NCI-H1694 (cell line): ENCODE measurements around the gene ZNF594.
"Not testable (repeated sequence)": the region's sequence is repeated elsewhere in the genome, so short reads cannot be mapped to it uniquely, and the experiment has no call there.

ENCODE experiments used
- DNase-seq: peaks from one replicate; lab custom pipeline; 2025; lab: John Stamatoyannopoulos, UW

The ZNF594 gene

GRCh38 chr17:5136580-5137412 is 54.9 kb downstream of the ZNF594 start:
- not testable (repeated sequence) for DNase-seq

DNA sequence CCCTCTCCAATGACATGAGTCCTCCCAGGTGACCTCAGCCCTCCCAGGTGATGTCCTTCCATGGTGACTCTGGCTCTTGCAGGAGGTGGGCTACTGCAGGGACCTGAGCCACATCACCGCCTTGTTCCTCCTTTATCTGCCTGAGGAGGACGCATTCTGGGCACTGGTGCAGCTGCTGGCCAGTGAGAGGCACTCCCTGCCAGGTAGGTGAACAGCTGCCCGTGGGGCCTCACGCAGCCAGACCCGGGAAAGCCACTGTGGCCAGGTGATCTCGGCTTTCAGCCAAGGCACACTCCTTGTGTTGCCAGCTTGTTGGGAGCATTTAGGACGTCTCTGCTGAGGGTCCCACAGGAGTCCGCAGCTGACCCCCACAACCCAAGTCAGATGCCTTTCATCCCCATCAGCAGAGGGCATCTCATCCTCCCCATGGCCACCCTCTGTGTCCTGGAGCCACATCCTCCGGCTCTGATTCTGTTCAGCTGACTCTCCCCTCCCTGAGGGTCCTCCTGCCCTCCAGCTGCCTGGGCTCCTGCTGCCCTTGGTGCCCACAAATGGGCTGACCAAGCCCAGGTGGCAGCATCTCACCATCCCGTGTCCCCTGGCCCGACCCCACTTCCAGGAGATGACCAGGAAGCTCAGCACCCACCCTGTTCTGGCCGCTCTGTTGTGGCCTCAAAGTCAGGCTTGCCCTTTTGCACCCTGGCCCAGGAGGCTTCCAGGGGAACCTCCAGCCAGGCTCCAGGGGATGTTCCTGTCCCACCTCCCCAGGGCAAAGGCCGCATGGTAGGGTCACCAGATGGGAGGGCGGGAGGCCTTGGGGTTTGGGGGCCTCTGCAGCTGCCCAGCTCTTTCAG is 55.7 kb downstream of the ZNF594 start:
- no peak for DNase-seq

DNA sequence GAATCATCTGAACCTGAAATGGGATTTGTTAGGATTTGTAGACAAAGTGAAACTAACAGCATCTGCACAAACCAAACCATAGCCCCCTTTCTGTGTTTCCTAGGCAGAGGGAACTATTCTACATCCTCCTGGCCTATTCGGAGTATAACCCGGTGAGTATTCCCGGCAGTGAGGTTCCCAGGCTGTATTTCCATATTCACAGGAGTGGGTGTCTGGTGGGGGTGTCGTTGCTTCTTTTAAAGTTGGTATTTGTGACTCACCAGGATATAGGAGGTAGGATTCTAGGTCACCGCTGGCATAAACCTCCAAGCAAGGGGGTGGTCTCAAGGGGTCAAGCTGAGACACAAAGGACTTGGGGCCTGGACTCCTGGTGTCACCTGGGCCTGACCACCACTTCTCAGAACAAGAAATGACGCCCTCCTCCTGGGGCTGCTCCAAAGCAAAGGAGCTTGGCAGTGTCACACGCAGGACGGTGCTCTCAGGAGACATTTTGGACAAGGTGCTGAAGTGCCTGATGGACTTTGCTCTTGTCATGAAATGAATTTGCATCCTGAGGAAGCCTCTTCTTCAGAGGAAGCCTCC is 56.4 kb downstream of the ZNF594 start:
- not testable (repeated sequence) for DNase-seq

GRCh38 chr17:5134571-5134970 is 57.1 kb downstream of the ZNF594 start:
- DNase-seq = not testable (repeated sequence)

DNA sequence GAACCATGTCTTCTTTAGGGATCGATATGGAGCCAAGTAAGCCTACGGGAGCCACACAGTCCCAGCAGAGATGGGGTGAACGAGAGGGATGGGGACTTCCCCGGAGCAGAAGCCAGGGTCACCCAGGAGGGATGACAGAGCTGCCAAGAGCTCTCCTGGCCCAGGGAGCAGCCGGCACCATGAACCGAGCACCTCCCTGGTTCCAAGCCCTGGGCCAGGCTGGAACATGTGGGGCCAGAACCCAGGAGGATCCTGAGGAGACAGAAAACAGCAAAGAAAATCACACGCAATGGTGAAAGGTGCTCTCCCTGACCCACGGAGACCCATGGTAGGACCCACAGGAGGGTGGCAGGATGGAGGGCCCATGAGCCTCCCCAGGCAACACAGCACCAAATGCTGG is 57.7 kb downstream of the ZNF594 start:
- not testable (repeated sequence) for DNase-seq

- no peak for DNase-seq
These were observed 58.4 kb downstream of the ZNF594 start for GRCh38 chr17:5133311-5133710.

- not testable (repeated sequence) for DNase-seq
These were observed 59.0 kb downstream of the ZNF594 start for GRCh38 chr17:5132503-5133225.

- not testable (repeated sequence) for DNase-seq
These were observed 59.7 kb downstream of the ZNF594 start for GRCh38 chr17:5131799-5132502.

GRCh38 chr17:5131146-5131715 is 60.4 kb downstream of the ZNF594 start:
- DNase-seq = no peak

- DNase-seq = not testable (repeated sequence)
These were observed 61.0 kb downstream of the ZNF594 start for GRCh38 chr17:5130687-5131086.

DNA sequence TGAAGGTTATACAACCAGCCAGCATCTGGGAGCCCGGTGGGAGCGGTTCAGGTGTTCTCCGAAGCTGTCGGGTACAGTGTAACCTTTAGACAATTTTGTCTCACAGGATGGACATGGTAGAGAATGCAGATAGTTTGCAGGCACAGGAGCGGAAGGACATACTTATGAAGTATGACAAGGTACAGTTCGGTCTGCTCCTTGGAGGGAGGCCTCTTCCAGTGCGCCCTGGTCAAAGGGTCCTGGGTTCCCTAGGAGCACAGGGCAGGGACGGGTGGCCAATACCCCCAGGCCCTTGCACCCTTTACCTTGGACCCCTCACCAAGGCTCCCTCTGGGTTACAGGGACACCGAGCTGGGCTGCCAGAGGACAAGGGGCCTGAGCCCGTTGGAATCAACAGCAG is 61.4 kb downstream of the ZNF594 start:
- not testable (repeated sequence) for DNase-seq

DNA sequence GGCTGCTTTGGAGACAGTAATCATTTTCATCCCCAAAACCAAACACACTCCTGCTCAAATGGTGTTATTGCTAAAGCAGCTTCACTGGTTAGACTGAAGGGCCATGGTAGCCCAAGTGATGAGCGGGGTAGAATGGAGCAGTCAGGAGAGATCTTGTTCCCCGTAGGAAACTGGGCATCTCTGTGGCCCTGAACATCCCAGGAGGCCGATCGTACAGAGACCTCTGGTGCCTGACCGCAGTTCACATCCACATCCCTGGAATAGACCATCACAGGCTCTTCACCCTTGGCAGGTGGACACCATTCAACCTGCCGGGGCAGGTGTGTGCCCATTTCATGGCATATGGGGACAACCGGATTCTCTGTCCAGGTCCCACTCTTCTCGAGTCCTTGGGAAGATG is 61.9 kb downstream of the ZNF594 start:
- DNase-seq = not testable (repeated sequence)
